ENCODE results near the gene MARK3.

MARK3 gene

GRCh38 chr14:103436533-103436932, 51.3 kb downstream of the MARK3 start:
- DNase-seq (ENCODE audit: low spot score) = no peak

GRCh38 chr14:103442288-103442687, 57.1 kb downstream of the MARK3 start:
- DNase-seq (ENCODE audit: low spot score) = no peak

DNA sequence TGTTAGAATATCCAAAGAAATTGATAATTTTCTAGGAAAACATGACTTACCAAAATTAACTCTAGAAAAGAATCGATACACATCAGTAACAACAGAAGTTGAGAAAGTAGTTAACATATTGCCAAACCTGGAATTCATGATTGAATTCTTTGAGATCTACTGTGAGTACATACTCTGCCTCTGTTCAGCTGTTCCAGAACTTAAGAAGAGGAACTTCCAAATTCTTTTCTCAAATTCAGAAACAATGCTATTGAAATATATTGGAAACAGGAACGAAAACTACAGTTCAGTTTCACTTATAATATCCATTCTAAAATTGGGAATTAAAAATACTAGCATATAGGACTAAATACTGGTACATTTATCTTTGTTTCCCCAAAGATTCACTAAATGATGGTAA, 57.9 kb downstream of the MARK3 start:
- DNase-seq (ENCODE audit: low spot score) = no peak

GRCh38 chr14:103444837-103445524, 59.8 kb downstream of the MARK3 start:
- DNase-seq (ENCODE audit: low spot score) = no peak

- no peak for DNase-seq (ENCODE audit: low spot score)
These were observed 60.6 kb downstream of the MARK3 start for GRCh38 chr14:103445806-103446205.

DNA sequence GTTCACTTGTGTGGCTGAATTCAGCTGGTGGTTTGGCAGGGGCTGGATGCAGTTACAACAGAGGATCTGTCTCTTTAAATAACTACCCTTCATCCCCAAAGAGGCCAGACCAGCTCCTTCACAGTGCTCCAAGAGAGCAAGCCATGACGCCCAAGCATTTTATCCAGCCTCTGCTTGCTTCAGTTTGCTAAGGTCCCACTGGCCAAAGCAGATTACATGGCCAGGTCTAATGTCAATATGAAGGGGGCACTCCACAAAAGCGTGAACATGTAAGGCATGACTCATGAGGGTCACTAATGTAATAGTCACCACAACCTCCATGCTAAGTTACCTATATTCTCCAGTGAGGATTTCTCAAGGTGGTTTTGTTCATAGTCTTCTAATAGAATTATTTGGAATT, 62.9 kb downstream of the MARK3 start:
- no peak for DNase-seq (ENCODE audit: low spot score)

DNA sequence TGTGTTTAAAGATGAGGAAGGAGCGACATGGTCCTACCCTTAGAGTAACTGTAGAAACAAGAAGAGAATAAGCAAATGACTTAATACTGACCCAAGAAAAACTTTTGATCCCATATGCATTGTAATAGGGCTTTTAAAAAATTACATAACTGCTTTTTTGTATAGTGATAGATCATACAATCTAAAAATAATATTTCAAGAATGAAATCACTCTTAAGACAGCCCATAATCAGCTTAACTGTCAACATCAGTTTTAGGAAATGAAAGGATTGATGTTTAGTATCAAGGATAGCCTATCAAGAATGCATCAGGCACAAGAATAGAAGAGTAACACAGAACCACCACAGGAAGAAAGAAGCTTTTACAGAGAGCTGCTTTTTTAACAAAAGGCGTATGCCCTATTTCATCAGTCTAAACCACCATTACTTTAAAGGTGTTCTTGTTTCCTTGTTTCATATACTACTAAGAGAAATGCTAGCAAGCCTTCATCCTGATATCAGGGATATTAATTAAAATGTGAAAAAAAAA, 64.5 kb downstream of the MARK3 start:
- no peak for DNase-seq (ENCODE audit: low spot score)

- DNase-seq (ENCODE audit: low spot score) = no peak
These were observed 65.2 kb downstream of the MARK3 start for GRCh38 chr14:103450416-103450815.

GRCh38 chr14:103451401-103451800, 66.2 kb downstream of the MARK3 start:
- no peak for DNase-seq (ENCODE audit: low spot score)

DNA sequence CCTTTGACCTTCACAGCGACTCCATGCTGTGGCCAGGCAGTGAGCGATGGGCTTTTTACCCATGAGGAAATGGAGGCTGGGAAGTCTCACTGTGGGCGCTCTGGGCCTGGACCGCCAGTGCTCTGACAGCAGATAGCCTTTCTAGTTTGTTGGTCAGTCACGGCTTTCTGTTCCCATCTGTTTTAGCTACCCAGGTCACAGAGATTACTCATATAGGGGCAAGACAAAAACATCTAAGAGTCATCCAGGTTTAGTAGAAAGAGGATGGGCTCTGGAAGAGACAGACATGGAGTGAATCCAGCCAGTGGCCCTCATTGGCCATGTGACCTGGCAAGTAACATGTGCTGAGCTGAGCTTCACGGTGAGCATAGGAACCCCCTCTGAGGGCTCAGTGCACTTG, 68.6 kb downstream of the MARK3 start:
- DNase-seq (ENCODE audit: low spot score) = no peak

- DNase-seq (ENCODE audit: low spot score) = no peak
These were observed 71.1 kb downstream of the MARK3 start for GRCh38 chr14:103456167-103456835.

- DNase-seq (ENCODE audit: low spot score) = peak; percentile 12
These were observed 75.2 kb downstream of the MARK3 start for GRCh38 chr14:103460415-103460814.

GRCh38 chr14:103463149-103463548, 77.9 kb downstream of the MARK3 start:
- DNase-seq (ENCODE audit: low spot score) = no peak

GRCh38 chr14:103463851-103464250, 78.6 kb downstream of the MARK3 start:
- DNase-seq (ENCODE audit: low spot score) = no peak

DNA sequence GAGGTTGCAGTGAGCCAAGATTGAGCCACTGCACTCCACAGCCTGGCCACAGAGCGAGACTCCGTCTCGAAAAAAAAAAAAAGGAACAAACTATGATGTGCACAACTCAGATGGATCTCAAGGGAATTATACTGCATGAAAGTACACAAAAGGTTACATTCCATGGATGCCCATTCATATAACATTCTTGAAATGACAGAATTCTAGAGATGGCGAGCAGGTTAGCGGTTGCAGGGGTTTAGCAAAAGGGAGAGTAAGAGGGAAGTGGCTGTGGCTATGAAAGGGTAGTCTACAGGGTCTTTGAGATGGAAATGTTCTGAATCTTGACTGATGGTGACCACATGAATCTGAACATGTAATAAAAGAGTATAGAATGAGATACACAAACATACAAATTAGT, 87.7 kb downstream of the MARK3 start:
- no peak for DNase-seq (ENCODE audit: low spot score)

- DNase-seq (ENCODE audit: low spot score) = no peak
These were observed 89.7 kb downstream of the MARK3 start for GRCh38 chr14:103474893-103475292.

DNA sequence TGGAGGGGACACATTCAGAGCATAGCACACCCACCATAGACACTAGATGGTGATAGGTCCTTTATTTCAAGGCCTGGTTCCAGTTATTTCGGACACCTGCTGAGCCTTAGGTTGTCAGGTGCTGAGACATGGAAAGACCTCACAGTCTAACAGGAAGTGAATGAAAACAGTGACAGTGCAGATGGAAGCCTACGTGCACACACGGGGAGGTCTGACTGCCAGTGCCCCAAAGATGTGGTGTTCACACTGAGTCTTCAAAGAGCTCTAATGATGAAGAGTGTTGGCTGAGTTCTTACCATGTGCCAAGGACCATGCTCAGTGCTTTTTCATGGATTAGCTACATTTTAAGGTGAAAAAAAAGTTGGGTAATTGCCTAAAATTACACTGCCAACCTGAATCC, 90.8 kb downstream of the MARK3 start:
- DNase-seq (ENCODE audit: low spot score) = no peak

DNA sequence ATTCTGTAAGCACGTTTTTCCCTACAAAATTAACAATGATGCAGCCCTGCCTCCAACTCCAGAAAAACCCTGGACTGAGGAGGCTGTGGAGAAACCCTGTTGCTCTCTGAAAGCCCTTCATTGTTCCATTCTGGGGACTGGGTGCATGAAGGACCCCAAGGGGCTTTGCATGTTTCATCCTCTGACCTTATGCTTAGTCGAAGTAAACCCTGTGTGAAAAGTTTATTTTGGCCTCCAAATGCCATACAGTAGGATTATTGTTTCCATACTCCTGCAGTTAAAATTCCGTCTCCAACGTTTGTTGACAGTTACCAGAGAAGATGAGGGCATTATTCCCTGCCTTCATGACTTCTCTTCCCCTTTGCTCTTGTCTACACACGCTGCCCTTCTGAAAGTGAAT, 91.4 kb downstream of the MARK3 start:
- no peak for DNase-seq (ENCODE audit: low spot score)

DNA sequence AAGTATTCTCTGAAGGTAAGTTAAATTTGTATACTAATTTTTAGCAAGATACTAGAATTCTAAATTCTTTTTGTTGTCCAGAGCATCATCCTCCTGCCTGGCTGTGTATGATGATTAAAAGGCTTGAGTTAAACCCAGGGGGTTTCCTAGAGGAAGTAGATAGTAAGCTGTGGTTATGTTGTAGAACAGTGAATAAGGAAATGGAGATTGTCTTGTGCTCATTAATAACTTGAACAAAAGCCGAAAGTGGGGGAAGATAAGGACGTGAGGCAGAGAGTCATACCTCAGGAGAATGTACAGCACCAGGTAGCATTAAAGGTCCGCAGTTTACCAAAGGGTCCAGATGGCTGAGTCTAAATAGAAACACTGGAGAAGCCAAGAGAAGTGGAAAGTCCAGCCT, 95.4 kb downstream of the MARK3 start:
- DNase-seq (ENCODE audit: low spot score) = peak; percentile 6

GRCh38 chr14:103483600-103483999, 98.4 kb downstream of the MARK3 start:
- no peak for DNase-seq (ENCODE audit: low spot score)

DNA sequence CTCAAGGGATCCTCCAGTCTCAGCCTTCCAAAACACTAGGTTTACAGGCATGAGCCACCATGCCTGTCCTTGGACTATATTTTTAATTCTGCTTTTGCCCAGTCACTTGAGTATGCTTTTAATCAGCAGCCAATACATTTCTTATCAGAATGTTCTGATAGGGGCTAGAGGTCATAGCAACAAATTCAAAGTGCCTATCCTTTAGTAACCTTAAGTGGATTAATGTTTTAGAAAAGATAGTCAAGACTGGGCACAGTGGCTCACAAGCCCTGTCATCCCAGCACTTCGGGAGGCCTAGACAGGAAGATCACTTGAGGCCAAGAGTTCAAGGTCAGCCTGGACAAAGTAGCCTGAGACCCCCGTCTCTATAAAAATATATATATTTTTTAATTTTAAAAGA, 100.3 kb downstream of the MARK3 start:
- no peak for DNase-seq (ENCODE audit: low spot score)

- no peak for DNase-seq (ENCODE audit: low spot score)
These were observed 102.9 kb downstream of the MARK3 start for GRCh38 chr14:103488071-103488470.

DNA sequence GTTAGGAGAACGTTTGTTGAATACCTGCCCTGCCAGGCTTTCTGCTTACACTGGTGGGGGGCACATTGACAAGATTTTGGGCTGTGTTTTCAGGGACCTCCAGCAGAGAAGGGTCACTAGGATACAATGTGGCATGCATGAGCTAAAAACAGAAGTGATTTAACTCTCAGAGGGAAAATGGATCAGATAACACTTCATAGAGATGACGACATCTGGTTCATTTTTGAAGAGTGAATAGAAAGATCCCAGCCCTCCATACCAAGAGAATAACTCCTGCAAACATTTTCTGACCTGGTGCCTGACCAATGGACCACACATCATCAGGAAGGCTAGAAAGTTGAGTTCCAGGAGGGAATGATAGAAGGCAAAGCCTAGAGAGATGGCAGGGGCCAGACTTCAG, 103.7 kb downstream of the MARK3 start:
- DNase-seq (ENCODE audit: low spot score) = no peak

DNA sequence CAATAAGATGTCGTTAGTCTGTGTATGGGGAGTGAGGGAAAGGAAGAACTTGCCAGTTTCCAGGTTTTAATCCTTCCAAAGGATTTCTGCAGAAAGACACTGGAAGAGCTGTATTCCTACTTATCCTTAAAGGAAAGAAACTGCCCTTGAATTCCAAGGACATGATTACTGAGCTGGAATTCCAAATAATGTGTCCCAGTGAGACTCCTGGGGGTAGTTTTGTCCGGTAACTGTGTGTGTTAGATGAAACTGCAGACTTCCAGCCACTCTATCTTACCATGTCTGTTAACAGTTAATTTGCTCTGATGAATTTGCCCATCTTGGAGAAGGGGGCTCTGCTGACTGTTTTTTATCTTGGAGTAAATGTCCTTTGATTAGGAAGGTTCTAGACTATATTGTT, 104.4 kb downstream of the MARK3 start:
- no peak for DNase-seq (ENCODE audit: low spot score)
